ENCODE measurements around the gene MAML3. TPM values are rescaled to one million over a fixed set of nuclear protein-coding genes. Genes with fewer than 3 reads are reported as not detected.
A peak's percentile ranks its signal among the peaks of the same experiment; 100 is the strongest.

Gene MAML3
- total RNA-seq, 4 donors from 2014 or later = 16.1 to 40.0 (median 18.1) TPM

- in situ Hi-C loops (cut with MboI; ENCODE audit: low pct_ligation_motif_present in 1 of 4, low pct_unique_long_range_greater_than_20kb in 1 of 4, low sequenced_read_pairs in 3 of 4) = no loop called here
- peaks cover 0 to 35% (median 15%) of the 10 kb centered on the region in 4 donors for H3K4me1 ChIP-seq
- 53 to 96% methylated on average over 3 to 5 of the region's 5 CpGs for WGBS, 2 donors (ENCODE audit: low coverage in 1 of 2)
- H3K9me3 ChIP-seq = no peaks in the 10 kb centered on the region
- no peaks in the 10 kb centered on the region for H3K27me3 ChIP-seq
- H3K27ac ChIP-seq = no peak overlapping the region
- TF ChIP-seq EP300 (IDR thresholded peaks at IDR 0.05; ENCODE audit: low read depth) (no peak), CTCF (IDR thresholded peaks at IDR 0.05) (no peak), POLR2AphosphoS5 (IDR thresholded peaks at IDR 0.05) (no peak), POLR2A (IDR thresholded peaks at IDR 0.05) (no peak)
- no peak for DNase-seq
- H3K4me3 ChIP-seq = no peak overlapping the region
- H3K36me3 ChIP-seq = no peaks in the 10 kb centered on the region
- intact Hi-C loops (cut with DNase I; ENCODE audit: low total_unique reads) = no loop called here
These were observed 63.7 kb downstream of the MAML3 start for GRCh38 chr4:140090215-140090731.

- Histone ChIP-seq H3K36me3 (no peaks in the 10 kb centered on the region), H3K9me3 (no peaks in the 10 kb centered on the region), H3K27me3 (no peaks in the 10 kb centered on the region), H3K4me3 (no peak overlapping the region), H3K27ac (no peak overlapping the region), H3K4me1 (peaks cover 0 to 29% (median 18%) of the 10 kb centered on the region in 4 donors)
- DNase-seq = no peak
- intact Hi-C loops (cut with DNase I; ENCODE audit: low total_unique reads) (no loop called here), in situ Hi-C loops (cut with MboI; ENCODE audit: low pct_ligation_motif_present in 1 of 4, low pct_unique_long_range_greater_than_20kb in 1 of 4, low sequenced_read_pairs in 3 of 4) (no loop called here)
- TF ChIP-seq POLR2AphosphoS5 (IDR thresholded peaks at IDR 0.05) (no peak), POLR2A (IDR thresholded peaks at IDR 0.05) (no peak), CTCF (IDR thresholded peaks at IDR 0.05) (no peak), EP300 (IDR thresholded peaks at IDR 0.05; ENCODE audit: low read depth) (no peak)
These were observed 64.8 kb downstream of the MAML3 start for GRCh38 chr4:140089216-140089615.

GRCh38 chr4:140088323-140088967 lies 65.5 kb downstream of the MAML3 start:
- H3K36me3 ChIP-seq = no peaks in the 10 kb centered on the region
- TF ChIP-seq CTCF (IDR thresholded peaks at IDR 0.05) (no peak), POLR2A (IDR thresholded peaks at IDR 0.05) (no peak)
- in situ Hi-C loops (cut with MboI; ENCODE audit: low pct_ligation_motif_present in 1 of 4, low pct_unique_long_range_greater_than_20kb in 1 of 4, low sequenced_read_pairs in 3 of 4) (no loop called here), intact Hi-C loops (cut with DNase I; ENCODE audit: low total_unique reads) (no loop called here)
- H3K27ac ChIP-seq = no peak overlapping the region
- H3K27me3 ChIP-seq = no peaks in the 10 kb centered on the region
- H3K4me1 ChIP-seq = peaks cover 0 to 22% (median 16%) of the 10 kb centered on the region in 4 donors
- no peaks in the 10 kb centered on the region for H3K9me3 ChIP-seq
- 78 to 79% methylated on average over 5 of the region's 5 CpGs for WGBS, 2 donors (ENCODE audit: low coverage in 1 of 2)
- no peak overlapping the region for H3K4me3 ChIP-seq
- DNase-seq = no peak

GRCh38 chr4:140085881-140086280 lies 68.1 kb downstream of the MAML3 start:
- Histone ChIP-seq H3K27ac (peak overlapping the region in 2 of 4 donors; percentile 11 to 52), H3K4me1 (peaks cover 0 to 8% (median 4%) of the 10 kb centered on the region in 4 donors), H3K27me3 (no peaks in the 10 kb centered on the region), H3K36me3 (no peaks in the 10 kb centered on the region), H3K4me3 (no peak overlapping the region), H3K9me3 (no peaks in the 10 kb centered on the region)
- 70 to 85% methylated on average over 1 to 4 of the region's 4 CpGs for WGBS, 2 donors (ENCODE audit: low coverage in 1 of 2)
- in situ Hi-C loops (cut with MboI; ENCODE audit: low pct_ligation_motif_present in 1 of 4, low pct_unique_long_range_greater_than_20kb in 1 of 4, low sequenced_read_pairs in 3 of 4) = no loop called here
- TF ChIP-seq POLR2A (IDR thresholded peaks at IDR 0.05) = no peak
- TF ChIP-seq CTCF (IDR thresholded peaks at IDR 0.05) = no peak
- no peak for TF ChIP-seq POLR2AphosphoS5 (IDR thresholded peaks at IDR 0.05)
- no peak for TF ChIP-seq EP300 (IDR thresholded peaks at IDR 0.05; ENCODE audit: low read depth)
- no peak for DNase-seq
- intact Hi-C loops (cut with DNase I; ENCODE audit: low total_unique reads) = no loop called here

Data from transverse colon (tissue), 4 donors.